ACC112 (cell line): Measurements from ENCODE around the gene TET3.

Experiments used
- H2AFZ ChIP-seq: fragments of 200-600 bp; sonication (generic); one replicate; pipeline ENCODE4 v1.6.0; 2017; ENCODE audit warnings: antibody characterized with exemption, low read length; ENCODE audit not compliant: unreplicated experiment
- H3K27ac ChIP-seq: fragments of 200-600 bp; sonication (generic); 2 replicates; pipeline ENCODE4 v1.5.1; 2014; ENCODE audit warnings: low read depth, mild to moderate bottlenecking, antibody characterized with exemption, low read length, moderate library complexity
- H3K27me3 ChIP-seq: fragments of 200-600 bp; sonication (generic); 2 replicates; pipeline ENCODE4 v1.6.1; 2014; ENCODE audit warnings: mild to moderate bottlenecking, antibody characterized with exemption, low read length, moderate library complexity, mixed read lengths; ENCODE audit not compliant: insufficient read depth
- H3K36me3 ChIP-seq: fragments of 200-600 bp; sonication (generic); 2 replicates; pipeline ENCODE4 v1.6.1; 2016; ENCODE audit warnings: mild to moderate bottlenecking, antibody characterized with exemption, low read length, moderate library complexity, mixed read lengths; ENCODE audit not compliant: insufficient read depth
- H3K4me1 ChIP-seq: fragments of 200-600 bp; sonication (generic); one replicate; pipeline ENCODE4 v1.6.1; 2016; ENCODE audit warnings: low read length, mixed read lengths; ENCODE audit not compliant: insufficient read depth, unreplicated experiment, control insufficient read depth
- H3K4me3 ChIP-seq: fragments of 200-600 bp; sonication (generic); 2 replicates; pipeline ENCODE4 v1.5.1; 2014; ENCODE audit warnings: mild to moderate bottlenecking, low read depth, low read length
- H3K79me2 ChIP-seq: fragments of 200-600 bp; sonication (generic); one replicate; pipeline ENCODE4 v1.6.0; 2016; ENCODE audit warnings: low read length; ENCODE audit not compliant: control insufficient read depth, unreplicated experiment, insufficient read depth

Gene TET3

GRCh38 chr2:74031959-74032287 is 47.2 kb downstream of the TET3 start:
- no peak overlapping the region for H2AFZ ChIP-seq
- H3K36me3 ChIP-seq = peaks cover 6% of the 10 kb centered on the region
- H3K4me3 ChIP-seq = no peak overlapping the region
- H3K27ac ChIP-seq = no peak overlapping the region
- peaks cover 49% of the 10 kb centered on the region for H3K79me2 ChIP-seq
- peaks cover under 1% of the 10 kb centered on the region for H3K4me1 ChIP-seq
- H3K27me3 ChIP-seq = no peaks in the 10 kb centered on the region

GRCh38 chr2:74033375-74033774 is 48.7 kb downstream of the TET3 start:
- Histone ChIP-seq H3K4me1 (peaks cover 12% of the 10 kb centered on the region), H3K36me3 (no peaks in the 10 kb centered on the region), H3K4me3 (no peak overlapping the region), H3K27ac (no peak overlapping the region), H3K27me3 (no peaks in the 10 kb centered on the region), H2AFZ (no peak overlapping the region), H3K79me2 (peaks cover 50% of the 10 kb centered on the region)
